M059J (cell line): ENCODE results near the gene ABR. TPM values are rescaled to one million over a fixed set of nuclear protein-coding genes. Genes with fewer than 3 reads are reported as not detected.

ENCODE experiments used
- DNase-seq: peaks from one replicate; pipeline ENCODE4 v3.0.0-alpha.2; 2012; ENCODE audit warnings: low read depth
- total RNA-seq: library from RNA; depleted of rRNA; stranded (reverse); fragments of >200 nt; shearing (Covaris generic); gene quantifications from 2 replicates; pipeline ENCODE4 v1.2.3, GENCODE V29; 2014; rRNA removed

Gene ABR
- total RNA-seq, 1 experiment from 2014 or later = 47.3 TPM

DNA sequence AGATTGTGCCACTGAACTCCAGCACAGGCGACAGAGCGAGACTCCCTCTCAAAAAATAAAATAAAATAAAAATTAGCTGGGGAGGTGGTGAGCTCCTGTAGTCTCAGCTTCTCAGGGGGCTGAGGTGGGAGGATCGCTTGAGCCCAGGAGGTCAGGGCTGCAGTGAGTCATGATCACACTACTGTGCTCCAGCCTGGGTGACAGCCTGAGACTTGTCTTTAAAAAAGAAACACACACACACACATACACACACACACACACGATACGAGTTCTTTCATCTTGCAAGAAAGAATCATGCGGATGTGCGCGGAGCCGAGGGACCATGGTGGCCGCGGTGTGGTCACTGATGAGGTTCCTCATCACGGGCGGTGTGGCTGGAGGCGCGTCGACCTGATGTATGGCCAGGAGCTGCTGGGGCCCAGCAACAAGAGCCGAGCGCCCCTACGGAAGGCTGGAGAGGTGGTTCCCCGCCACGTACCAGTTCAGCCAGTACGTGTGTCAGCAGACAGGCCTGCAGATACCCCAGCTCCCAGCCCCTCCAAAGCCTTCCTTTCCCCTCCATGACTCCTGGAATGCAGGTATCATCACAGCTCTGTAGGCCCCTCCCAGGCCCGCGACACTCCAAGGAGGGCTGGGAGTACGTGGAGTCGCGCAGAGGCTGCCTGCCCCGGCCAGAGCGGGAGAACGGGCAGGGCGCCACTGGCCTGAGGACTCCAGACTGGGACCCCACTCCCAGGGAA is 220.9 kb downstream of the ABR start:
- DNase-seq = peak; percentile 32

DNA sequence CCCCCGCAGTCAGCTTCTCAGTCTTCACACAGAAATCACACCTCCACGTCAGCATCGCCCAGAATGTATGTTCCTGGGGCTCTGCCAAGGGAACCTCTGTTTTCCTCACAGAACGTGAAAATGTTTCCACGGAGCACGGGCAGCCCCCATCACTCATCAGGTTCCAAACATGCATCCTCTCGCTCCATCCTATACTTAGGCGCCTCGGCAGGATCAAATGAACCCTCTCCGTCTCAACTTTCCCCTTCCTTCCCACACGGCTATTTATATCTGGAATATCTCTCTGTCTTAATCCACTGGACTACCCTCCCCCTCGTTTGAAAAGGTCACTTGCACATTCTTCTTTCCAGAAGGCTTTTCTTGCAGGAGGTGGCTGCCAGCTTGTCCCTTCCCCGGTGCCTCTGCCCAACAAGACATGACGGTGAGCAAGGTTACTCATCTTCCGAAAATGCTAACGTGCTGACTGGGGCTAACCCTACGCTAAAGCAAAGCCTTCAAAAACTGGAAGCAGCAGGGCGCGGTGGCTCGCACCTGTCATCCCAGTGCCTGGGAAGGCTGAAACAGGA is 221.8 kb downstream of the ABR start:
- DNase-seq = no peak

DNA sequence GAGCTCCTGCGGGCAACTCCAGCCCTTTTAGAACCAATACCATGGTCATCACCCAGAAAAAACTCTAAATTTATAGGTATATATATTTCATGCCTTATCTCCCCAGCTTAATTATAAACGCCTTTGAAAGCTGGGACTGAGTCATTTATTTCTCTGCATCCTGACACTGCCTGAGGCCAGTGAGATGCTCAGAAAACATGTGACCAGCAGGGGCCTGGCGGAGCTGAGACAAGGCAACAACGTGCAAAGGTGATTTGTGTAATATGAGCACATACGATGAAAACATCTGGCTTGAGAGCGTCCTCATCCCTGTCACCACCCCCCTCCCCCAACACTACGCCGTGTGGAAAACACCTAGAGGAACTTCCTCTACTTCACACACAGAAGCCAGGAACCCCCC is 222.9 kb downstream of the ABR start:
- peak; percentile 88 for DNase-seq

DNA sequence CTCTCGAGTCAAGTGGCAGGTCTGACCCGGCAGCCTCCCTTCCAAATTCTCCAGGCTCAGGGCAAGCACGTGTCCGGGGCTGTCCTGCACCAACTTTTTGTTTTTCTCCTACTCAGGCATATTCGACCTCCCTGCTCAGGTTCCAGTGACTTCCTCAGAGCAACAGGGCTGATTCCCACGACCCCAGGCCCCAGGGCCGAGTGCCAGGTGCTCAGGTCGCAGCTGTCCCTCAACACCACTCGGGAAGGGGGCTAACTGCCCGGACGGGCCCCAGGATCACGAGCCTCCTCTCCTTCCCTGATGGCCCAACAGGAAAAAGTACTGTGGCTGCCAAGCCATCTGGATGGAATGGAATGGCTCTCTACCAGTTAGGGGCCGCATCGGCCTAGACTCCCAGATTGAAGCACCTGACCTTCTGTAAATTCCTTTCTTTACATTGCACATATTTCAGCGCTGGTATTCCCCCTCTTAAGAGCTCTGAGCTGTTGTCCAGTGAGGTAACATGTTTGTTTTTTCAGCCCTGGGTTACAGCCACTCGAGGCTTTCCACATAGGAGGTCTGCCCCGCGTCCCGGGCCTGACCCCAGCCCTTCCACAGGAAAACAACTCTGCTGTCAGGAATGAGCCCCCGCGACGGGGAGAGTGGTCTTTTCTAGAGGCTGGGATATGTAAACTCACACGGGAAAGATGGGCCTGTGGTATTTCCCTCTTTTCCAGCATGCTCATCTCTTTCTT is 225.2 kb downstream of the ABR start:
- no peak for DNase-seq

DNA sequence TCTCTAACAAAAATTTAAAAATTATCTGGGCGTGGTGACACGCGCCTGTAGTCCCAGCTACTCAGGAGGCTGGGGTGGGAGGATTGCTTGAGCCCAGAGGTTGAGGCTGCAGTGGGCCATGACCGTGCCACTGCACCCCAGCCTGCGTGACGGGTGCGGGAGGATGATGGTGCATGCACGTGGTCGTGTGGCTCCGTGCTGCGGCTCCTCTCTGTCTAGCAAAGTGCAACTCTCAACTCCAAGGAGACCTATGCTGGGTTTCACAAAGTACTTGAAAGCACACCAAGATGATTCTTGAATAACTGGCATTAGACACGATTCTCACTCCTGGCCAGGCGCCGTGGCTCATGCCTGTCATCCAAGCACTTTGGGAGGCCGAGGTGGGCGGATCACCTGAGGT is 226.0 kb downstream of the ABR start:
- no peak for DNase-seq

Other genes with a start within 250 kb of the ABR start
- gene NXN, start 200.2 kb downstream of the ABR start, total RNA-seq = 22.6 and 32.8 TPM in 2 replicates
- 19.2 and 19.5 TPM in 2 replicates for gene TIMM22, start 182.9 kb downstream of the ABR start, total RNA-seq
- gene BHLHA9, start 90.5 kb upstream of the ABR start, total RNA-seq = not detected in 2 replicates
- not detected in 2 replicates for gene TRARG1, start 99.7 kb upstream of the ABR start, total RNA-seq
- gene YWHAE, start 220.2 kb upstream of the ABR start, total RNA-seq = 550 and 591 TPM in 2 replicates